ENCODE data around the gene PDE4D. TPM values are rescaled to one million over a fixed set of nuclear protein-coding genes. Genes with fewer than 3 reads are reported as not detected.

PDE4D gene
- total RNA-seq, 1 donor from 2014 or later = 14.2 TPM

DNA sequence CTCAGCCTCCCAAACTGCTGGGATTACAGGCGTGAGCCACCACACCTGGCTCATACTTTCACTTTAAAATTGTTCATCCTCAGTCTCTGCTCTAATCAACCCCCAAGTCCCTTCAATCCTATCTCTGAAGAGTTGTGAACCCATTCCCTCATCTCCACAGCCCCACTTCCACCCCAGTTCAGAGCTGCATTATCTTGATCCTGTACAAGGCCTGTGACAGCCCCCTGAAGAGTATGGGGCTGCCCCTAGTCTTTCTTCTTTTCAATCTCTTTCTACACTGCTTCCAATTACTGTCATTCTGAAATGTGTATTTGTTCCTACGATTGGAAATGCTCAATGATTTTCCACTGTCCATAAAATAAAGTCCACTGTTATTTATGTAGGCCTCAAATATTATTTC lies 722.4 kb downstream of the PDE4D start:
- no peak for FAIRE-seq
- no peak overlapping the region for H3K27ac Mint-ChIP-seq (ENCODE audit: unreplicated experiment)
- H3K79me2 ChIP-seq (ENCODE audit: insufficient read depth, low read length) = no peaks in the 10 kb centered on the region

DNA sequence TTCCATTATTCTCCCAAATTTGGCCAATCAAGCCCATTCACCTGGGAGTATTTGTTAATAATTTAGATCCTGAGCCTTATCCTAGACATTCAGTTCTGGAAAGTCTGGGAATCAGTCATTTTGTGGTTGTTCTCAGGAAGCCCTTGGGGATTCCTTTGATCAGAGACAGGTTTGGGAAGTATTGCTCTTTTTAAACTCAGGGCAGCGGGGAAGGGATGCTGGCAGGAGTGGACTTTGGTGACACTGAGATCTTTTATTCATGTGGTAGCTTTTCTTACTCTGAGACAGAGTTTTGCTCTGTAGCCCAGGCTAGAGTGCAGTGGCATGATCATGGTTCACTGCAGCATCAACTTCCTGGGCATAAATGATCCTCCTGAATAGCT lies 723.8 kb downstream of the PDE4D start:
- DNase-seq (ENCODE audit: low read depth) = no peak
- H3K36me3 ChIP-seq (ENCODE audit: insufficient read depth, low read length) = no peaks in the 10 kb centered on the region
- H3K4me1 Mint-ChIP-seq (ENCODE audit: low read depth, unreplicated experiment) = no peaks in the 10 kb centered on the region
- no peaks in the 10 kb centered on the region for H3K27me3 ChIP-seq (ENCODE audit: insufficient read depth, low read length)
- no peaks in the 10 kb centered on the region for H4K20me1 ChIP-seq (ENCODE audit: insufficient read depth, low read length)
- H3K27me3 Mint-ChIP-seq (ENCODE audit: low read depth, unreplicated experiment) = peaks cover 4% of the 10 kb centered on the region
- no peak overlapping the region for H3K9ac ChIP-seq (ENCODE audit: low read length)
- no peak overlapping the region for H2AFZ ChIP-seq (ENCODE audit: low read depth, low read length)
- no peak overlapping the region for H3K27ac Mint-ChIP-seq (ENCODE audit: unreplicated experiment)
- H3K4me1 ChIP-seq (ENCODE audit: insufficient read depth, low read length) = no peaks in the 10 kb centered on the region
- H3K4me3 Mint-ChIP-seq (ENCODE audit: unreplicated experiment) = no peak overlapping the region
- no peaks in the 10 kb centered on the region for H3K9me3 ChIP-seq (ENCODE audit: insufficient read depth, low read depth, low read length)
- no peak overlapping the region for H3K4me3 ChIP-seq (ENCODE audit: insufficient read depth, low read depth, low read length)
- no peaks in the 10 kb centered on the region for H3K9me3 Mint-ChIP-seq (ENCODE audit: unreplicated experiment)
- no peak overlapping the region for H3K27ac ChIP-seq (ENCODE audit: low read depth, low read length)
- TF ChIP-seq, protein P1, sequence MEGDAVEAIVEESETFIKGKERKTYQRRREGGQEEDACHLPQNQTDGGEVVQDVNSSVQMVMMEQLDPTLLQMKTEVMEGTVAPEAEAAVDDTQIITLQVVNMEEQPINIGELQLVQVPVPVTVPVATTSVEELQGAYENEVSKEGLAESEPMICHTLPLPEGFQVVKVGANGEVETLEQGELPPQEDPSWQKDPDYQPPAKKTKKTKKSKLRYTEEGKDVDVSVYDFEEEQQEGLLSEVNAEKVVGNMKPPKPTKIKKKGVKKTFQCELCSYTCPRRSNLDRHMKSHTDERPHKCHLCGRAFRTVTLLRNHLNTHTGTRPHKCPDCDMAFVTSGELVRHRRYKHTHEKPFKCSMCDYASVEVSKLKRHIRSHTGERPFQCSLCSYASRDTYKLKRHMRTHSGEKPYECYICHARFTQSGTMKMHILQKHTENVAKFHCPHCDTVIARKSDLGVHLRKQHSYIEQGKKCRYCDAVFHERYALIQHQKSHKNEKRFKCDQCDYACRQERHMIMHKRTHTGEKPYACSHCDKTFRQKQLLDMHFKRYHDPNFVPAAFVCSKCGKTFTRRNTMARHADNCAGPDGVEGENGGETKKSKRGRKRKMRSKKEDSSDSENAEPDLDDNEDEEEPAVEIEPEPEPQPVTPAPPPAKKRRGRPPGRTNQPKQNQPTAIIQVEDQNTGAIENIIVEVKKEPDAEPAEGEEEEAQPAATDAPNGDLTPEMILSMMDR (IDR thresholded peaks at IDR 0.05; ENCODE audit: insufficient read depth, low read depth, low read length) = no peak
- no peak for TF ChIP-seq EZH2 (IDR thresholded peaks at IDR 0.05; ENCODE audit: insufficient read depth, low read length)
- no peaks in the 10 kb centered on the region for H3K36me3 Mint-ChIP-seq (ENCODE audit: low read depth, unreplicated experiment)
- no peak for FAIRE-seq
- H3K4me2 ChIP-seq (ENCODE audit: low read length) = no peak overlapping the region
- no peaks in the 10 kb centered on the region for H3K79me2 ChIP-seq (ENCODE audit: insufficient read depth, low read length)

More for the DNA sequence above, 722.4 kb downstream of the PDE4D start:
- TF ChIP-seq EZH2 (IDR thresholded peaks at IDR 0.05; ENCODE audit: insufficient read depth, low read length) = no peak
- TF ChIP-seq, protein P1 (IDR thresholded peaks at IDR 0.05; ENCODE audit: insufficient read depth, low read depth, low read length) = no peak
- Mint-ChIP-seq H3K9me3 (ENCODE audit: unreplicated experiment) (no peaks in the 10 kb centered on the region), H3K27me3 (ENCODE audit: low read depth, unreplicated experiment) (peaks cover 4% of the 10 kb centered on the region), H3K36me3 (ENCODE audit: low read depth, unreplicated experiment) (no peaks in the 10 kb centered on the region), H3K4me3 (ENCODE audit: unreplicated experiment) (no peak overlapping the region), H3K4me1 (ENCODE audit: low read depth, unreplicated experiment) (no peaks in the 10 kb centered on the region)
- H3K9me3 ChIP-seq (ENCODE audit: insufficient read depth, low read depth, low read length) = no peaks in the 10 kb centered on the region
- H3K4me1 ChIP-seq (ENCODE audit: insufficient read depth, low read length) = no peaks in the 10 kb centered on the region
- H3K27me3 ChIP-seq (ENCODE audit: insufficient read depth, low read length) = no peaks in the 10 kb centered on the region
- H3K4me3 ChIP-seq (ENCODE audit: insufficient read depth, low read depth, low read length) = no peak overlapping the region
- no peaks in the 10 kb centered on the region for H4K20me1 ChIP-seq (ENCODE audit: insufficient read depth, low read length)
- H2AFZ ChIP-seq (ENCODE audit: low read depth, low read length) = no peak overlapping the region
- no peak overlapping the region for H3K9ac ChIP-seq (ENCODE audit: low read length)
- H3K36me3 ChIP-seq (ENCODE audit: insufficient read depth, low read length) = no peaks in the 10 kb centered on the region
- H3K27ac ChIP-seq (ENCODE audit: low read depth, low read length) = no peak overlapping the region
- H3K4me2 ChIP-seq (ENCODE audit: low read length) = no peak overlapping the region
- DNase-seq (ENCODE audit: low read depth) = no peak

DNA sequence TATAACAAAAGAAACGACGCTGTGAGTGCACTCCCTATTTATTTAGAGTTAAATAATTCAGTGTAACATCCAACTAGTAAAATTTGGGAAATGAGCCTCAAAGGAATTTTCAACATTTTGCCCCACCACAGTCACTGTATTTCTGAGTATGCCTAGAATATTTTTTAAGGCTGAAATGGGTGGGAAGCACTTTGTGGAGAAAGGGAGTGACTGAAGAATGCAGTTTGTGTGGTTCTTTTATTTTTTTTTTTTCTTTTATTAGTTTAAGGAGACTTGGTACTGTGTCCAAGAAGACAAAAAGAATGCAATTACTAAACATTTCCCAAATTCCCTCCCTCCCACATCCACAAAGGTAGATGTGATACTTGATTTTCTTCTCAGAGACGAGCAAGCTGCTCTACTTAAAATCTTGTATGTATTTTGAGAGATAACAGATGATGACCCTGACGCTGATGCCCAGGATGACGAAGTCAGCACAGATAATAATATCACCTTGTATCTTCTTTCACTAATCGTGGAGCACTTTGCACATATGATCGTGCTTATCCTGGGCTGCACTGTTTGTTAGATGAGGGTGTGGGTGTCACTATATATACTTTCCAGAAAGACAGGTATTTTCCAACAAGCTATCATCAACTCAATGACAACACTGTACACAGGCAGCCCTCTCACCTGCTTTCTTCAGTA lies 724.3 kb downstream of the PDE4D start:
- Mint-ChIP-seq H3K27ac (ENCODE audit: unreplicated experiment) (no peak overlapping the region), H3K4me1 (ENCODE audit: low read depth, unreplicated experiment) (no peaks in the 10 kb centered on the region), H3K9me3 (ENCODE audit: unreplicated experiment) (no peaks in the 10 kb centered on the region), H3K27me3 (ENCODE audit: low read depth, unreplicated experiment) (peaks cover 4% of the 10 kb centered on the region), H3K4me3 (ENCODE audit: unreplicated experiment) (no peak overlapping the region), H3K36me3 (ENCODE audit: low read depth, unreplicated experiment) (no peaks in the 10 kb centered on the region)
- Histone ChIP-seq H3K9ac (ENCODE audit: low read length) (no peak overlapping the region), H3K36me3 (ENCODE audit: insufficient read depth, low read length) (no peaks in the 10 kb centered on the region), H3K9me3 (ENCODE audit: insufficient read depth, low read depth, low read length) (no peaks in the 10 kb centered on the region), H3K27me3 (ENCODE audit: insufficient read depth, low read length) (no peaks in the 10 kb centered on the region), H3K4me3 (ENCODE audit: insufficient read depth, low read depth, low read length) (no peak overlapping the region), H2AFZ (ENCODE audit: low read depth, low read length) (no peak overlapping the region), H3K4me2 (ENCODE audit: low read length) (no peak overlapping the region), H4K20me1 (ENCODE audit: insufficient read depth, low read length) (no peaks in the 10 kb centered on the region), H3K79me2 (ENCODE audit: insufficient read depth, low read length) (no peaks in the 10 kb centered on the region), H3K27ac (ENCODE audit: low read depth, low read length) (no peak overlapping the region), H3K4me1 (ENCODE audit: insufficient read depth, low read length) (no peaks in the 10 kb centered on the region)
- TF ChIP-seq EZH2 (IDR thresholded peaks at IDR 0.05; ENCODE audit: insufficient read depth, low read length) = no peak
- TF ChIP-seq, protein P1 (IDR thresholded peaks at IDR 0.05; ENCODE audit: insufficient read depth, low read depth, low read length) = no peak
- DNase-seq (ENCODE audit: low read depth) (no peak), FAIRE-seq (no peak)

Data from astrocyte (in vitro differentiated cells and primary cell).